ENCODE data around the gene EIF4B.
"Not testable (repeated sequence)": the region's sequence is repeated elsewhere in the genome, so short reads cannot be mapped to it uniquely, and the experiment has no call there.

The EIF4B gene

GRCh38 chr12:53005986-53006809, at the start of gene EIF4B:
EIF4B (plus strand) TSS chr12:53006456; CDS start chr12:53006484, 28 bp downstream.
- peak; percentile 99 for DNase-seq (ENCODE audit: low read depth, low spot score)

GRCh38 chr12:52956987-52957386, 49.3 kb upstream of the EIF4B start:
- DNase-seq (ENCODE audit: low read depth, low spot score), result no peak

GRCh38 chr12:52964556-52965336, 41.5 kb upstream of the EIF4B start:
- no peak for DNase-seq (ENCODE audit: low read depth, low spot score)

GRCh38 chr12:52965337-52965731, 40.9 kb upstream of the EIF4B start:
- no peak for DNase-seq (ENCODE audit: low read depth, low spot score)

- DNase-seq (ENCODE audit: low read depth, low spot score), result no peak
Observed at GRCh38 chr12:52969166-52969795, 37.0 kb upstream of the EIF4B start.

GRCh38 chr12:52969828-52970569, 36.3 kb upstream of the EIF4B start:
- no peak for DNase-seq (ENCODE audit: low read depth, low spot score)

- DNase-seq (ENCODE audit: low read depth, low spot score), result no peak
Observed at GRCh38 chr12:52971679-52972329, 34.5 kb upstream of the EIF4B start.

GRCh38 chr12:52975204-52975603, 31.1 kb upstream of the EIF4B start:
- DNase-seq (ENCODE audit: low read depth, low spot score), result no peak

- no peak for DNase-seq (ENCODE audit: low read depth, low spot score)
Observed at GRCh38 chr12:52975820-52976573, 30.3 kb upstream of the EIF4B start.

- DNase-seq (ENCODE audit: low read depth, low spot score), result no peak
Observed at GRCh38 chr12:52976574-52977071, 29.6 kb upstream of the EIF4B start.

- no peak for DNase-seq (ENCODE audit: low read depth, low spot score)
Observed at GRCh38 chr12:52977170-52977569, 29.1 kb upstream of the EIF4B start.

- DNase-seq (ENCODE audit: low read depth, low spot score), result no peak
Observed at GRCh38 chr12:52980096-52980649, 26.1 kb upstream of the EIF4B start.

GRCh38 chr12:52980650-52981423, 25.4 kb upstream of the EIF4B start:
- DNase-seq (ENCODE audit: low read depth, low spot score), result peak; percentile 72

GRCh38 chr12:52984136-52984535, 22.1 kb upstream of the EIF4B start:
- DNase-seq (ENCODE audit: low read depth, low spot score), result no peak

- no peak for DNase-seq (ENCODE audit: low read depth, low spot score)
Observed at GRCh38 chr12:52988898-52989297, 17.4 kb upstream of the EIF4B start.

GRCh38 chr12:52990206-52990605, 16.1 kb upstream of the EIF4B start:
- DNase-seq (ENCODE audit: low read depth, low spot score), result no peak

- DNase-seq (ENCODE audit: low read depth, low spot score), result not testable (repeated sequence)
Observed at GRCh38 chr12:52992240-52992639, 14.0 kb upstream of the EIF4B start.

- no peak for DNase-seq (ENCODE audit: low read depth, low spot score)
Observed at GRCh38 chr12:52992699-52993557, 13.3 kb upstream of the EIF4B start.
